ENCODE measurements around the gene NAA50. TPM values are rescaled to one million over a fixed set of nuclear protein-coding genes. Genes with fewer than 3 reads are reported as not detected.

The NAA50 gene
- total and polyA plus RNA-seq, 10 donors = 24.4 to 100 (median 71.1) TPM

DNA sequence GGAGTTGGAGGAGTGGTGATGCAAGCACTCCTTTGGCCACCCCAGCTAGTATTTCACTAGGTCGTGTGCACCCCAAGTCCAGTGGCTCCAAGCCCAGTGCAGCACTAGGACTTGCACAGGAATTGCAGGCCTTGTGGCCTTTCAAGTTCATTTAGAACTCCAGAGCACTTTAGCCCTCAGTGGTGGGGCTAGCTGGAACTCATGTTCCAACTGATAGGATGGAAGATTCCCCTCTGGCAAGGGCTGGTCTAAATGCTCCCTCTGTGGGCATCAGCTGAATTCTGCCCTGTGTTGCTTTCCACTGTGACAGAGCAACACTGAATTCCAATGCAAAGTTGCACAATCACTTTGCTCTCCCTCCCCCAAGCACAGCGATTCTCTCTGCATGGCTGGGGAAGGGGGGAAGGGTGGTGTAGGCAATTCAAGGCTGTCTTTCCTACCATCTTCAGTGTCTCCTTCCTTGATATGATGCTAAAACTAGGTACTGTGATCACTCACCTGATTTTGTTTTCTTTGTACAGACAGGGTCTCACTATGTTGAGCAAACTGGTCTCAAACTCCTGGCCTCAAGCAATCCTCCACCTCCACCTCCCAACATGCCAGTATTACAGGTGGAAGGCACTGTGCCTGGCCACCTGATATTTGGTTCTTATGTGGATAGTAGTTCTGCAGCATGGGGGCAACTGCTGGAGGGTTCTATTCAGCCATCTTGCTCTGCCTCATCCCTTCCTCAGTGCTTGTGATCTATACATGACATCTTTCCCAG lies 59.9 kb downstream of the NAA50 start:
- Histone ChIP-seq H3K9me3 (peaks cover 0 to 22% (median 19%) of the 10 kb centered on the region in 8 donors), H3K36me3 (peaks cover 0 to 33% (median 0%) of the 10 kb centered on the region in 6 donors), H3K27me3 (replicated peaks in 1 of 7) (no peaks in the 10 kb centered on the region), H3K4me3 (no peak overlapping the region), H3K4me1 (peaks cover 0 to 21% (median 5%) of the 10 kb centered on the region in 6 donors), H3K27ac (peak overlapping the region in 1 of 8 donors; percentile 11)
- TF ChIP-seq POLR2AphosphoS5 (IDR thresholded peaks at IDR 0.05) = peak in 1 of 3 donors; percentile 22
- TF ChIP-seq, protein P1, sequence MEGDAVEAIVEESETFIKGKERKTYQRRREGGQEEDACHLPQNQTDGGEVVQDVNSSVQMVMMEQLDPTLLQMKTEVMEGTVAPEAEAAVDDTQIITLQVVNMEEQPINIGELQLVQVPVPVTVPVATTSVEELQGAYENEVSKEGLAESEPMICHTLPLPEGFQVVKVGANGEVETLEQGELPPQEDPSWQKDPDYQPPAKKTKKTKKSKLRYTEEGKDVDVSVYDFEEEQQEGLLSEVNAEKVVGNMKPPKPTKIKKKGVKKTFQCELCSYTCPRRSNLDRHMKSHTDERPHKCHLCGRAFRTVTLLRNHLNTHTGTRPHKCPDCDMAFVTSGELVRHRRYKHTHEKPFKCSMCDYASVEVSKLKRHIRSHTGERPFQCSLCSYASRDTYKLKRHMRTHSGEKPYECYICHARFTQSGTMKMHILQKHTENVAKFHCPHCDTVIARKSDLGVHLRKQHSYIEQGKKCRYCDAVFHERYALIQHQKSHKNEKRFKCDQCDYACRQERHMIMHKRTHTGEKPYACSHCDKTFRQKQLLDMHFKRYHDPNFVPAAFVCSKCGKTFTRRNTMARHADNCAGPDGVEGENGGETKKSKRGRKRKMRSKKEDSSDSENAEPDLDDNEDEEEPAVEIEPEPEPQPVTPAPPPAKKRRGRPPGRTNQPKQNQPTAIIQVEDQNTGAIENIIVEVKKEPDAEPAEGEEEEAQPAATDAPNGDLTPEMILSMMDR (IDR thresholded peaks at IDR 0.05 in 8 of 11, conservative IDR thresholded peaks at IDR 0.05 in 3 of 11) = no peak
- TF ChIP-seq POLR2A (IDR thresholded peaks at IDR 0.05) = no peak
- DNase-seq = no peak
- 57 to 84% (median 75%) methylated on average over 2 of the region's 2 CpGs for WGBS, 5 donors
- intact Hi-C loops (cut with DNase I; ENCODE audit: low total_unique reads) = no loop called here

DNA sequence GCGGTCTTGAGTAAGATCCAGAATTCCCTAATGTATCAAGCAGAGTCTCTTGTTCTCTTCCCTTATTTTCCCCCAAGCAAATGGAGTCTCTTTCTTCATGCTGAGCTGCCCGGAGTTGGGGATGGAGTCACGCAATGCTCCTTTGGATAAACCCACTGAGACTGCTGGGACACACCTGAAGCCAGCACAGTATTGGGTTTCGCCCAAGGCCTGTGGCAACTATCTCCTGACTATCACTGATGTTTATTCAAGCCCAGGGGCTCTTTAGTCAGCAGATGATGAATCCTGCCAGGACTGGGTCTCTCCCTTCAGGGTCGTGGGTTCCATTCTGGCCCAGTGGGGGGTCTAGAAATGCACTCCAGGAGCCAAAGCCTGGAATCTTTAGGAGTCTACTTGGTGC lies 60.9 kb downstream of the NAA50 start:
- no peak for DNase-seq
- Histone ChIP-seq H3K4me3 (no peak overlapping the region), H3K4me1 (peaks cover 0 to 17% (median 5%) of the 10 kb centered on the region in 6 donors), H3K27me3 (replicated peaks in 1 of 7) (no peaks in the 10 kb centered on the region), H3K36me3 (peaks cover 0 to 33% (median 0%) of the 10 kb centered on the region in 6 donors), H3K9me3 (peaks cover 0 to 22% (median 19%) of the 10 kb centered on the region in 8 donors), H3K27ac (no peak overlapping the region)
- 94 to 99% (median 95%) methylated on average over 5 of the region's 5 CpGs for WGBS, 5 donors
- intact Hi-C loops (cut with DNase I; ENCODE audit: low total_unique reads) = no loop called here
- no peak for TF ChIP-seq POLR2AphosphoS5 (IDR thresholded peaks at IDR 0.05)
- TF ChIP-seq, protein P1 (IDR thresholded peaks at IDR 0.05 in 8 of 11, conservative IDR thresholded peaks at IDR 0.05 in 3 of 11) = no peak
- TF ChIP-seq POLR2A (IDR thresholded peaks at IDR 0.05) = no peak

DNA sequence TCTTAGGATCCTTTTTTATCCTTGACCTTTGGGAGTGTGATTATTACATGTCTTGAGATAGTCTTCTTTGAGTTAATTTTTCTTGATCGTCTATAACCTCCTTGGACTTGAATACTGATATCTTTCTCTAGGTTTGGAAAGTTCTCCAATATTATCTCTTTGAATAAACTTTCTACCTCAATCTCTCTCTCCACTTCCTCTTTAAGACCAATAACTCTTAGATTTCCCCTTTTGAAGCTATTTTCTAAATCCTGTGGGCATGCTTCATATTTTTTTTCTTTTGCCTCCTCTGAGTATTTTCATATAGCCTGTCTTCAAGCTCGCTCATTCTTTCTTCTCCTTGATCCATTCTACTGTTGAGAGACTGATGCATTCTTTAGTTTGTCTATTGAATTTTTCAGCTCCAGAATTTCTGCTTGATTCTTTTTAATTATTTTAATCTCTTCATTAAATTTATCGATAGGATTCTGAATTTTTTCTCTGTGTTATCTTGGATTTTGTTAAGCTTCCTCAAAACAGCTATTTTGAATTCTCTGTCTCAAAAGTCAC lies 61.7 kb downstream of the NAA50 start:
- TF ChIP-seq POLR2A (IDR thresholded peaks at IDR 0.05) (no peak), POLR2AphosphoS5 (IDR thresholded peaks at IDR 0.05) (no peak)
- TF ChIP-seq, protein P1 (IDR thresholded peaks at IDR 0.05 in 8 of 11, conservative IDR thresholded peaks at IDR 0.05 in 3 of 11) = no peak
- DNase-seq = no peak
- Histone ChIP-seq H3K9me3 (peaks cover 0 to 22% (median 19%) of the 10 kb centered on the region in 8 donors), H3K4me1 (peaks cover 0 to 17% (median 5%) of the 10 kb centered on the region in 6 donors), H3K27ac (no peak overlapping the region), H3K4me3 (no peak overlapping the region), H3K36me3 (peaks cover 0 to 33% (median 0%) of the 10 kb centered on the region in 6 donors), H3K27me3 (replicated peaks in 1 of 7) (no peaks in the 10 kb centered on the region)
- intact Hi-C loops (cut with DNase I; ENCODE audit: low total_unique reads) = no loop called here
- 90 to 95% (median 94%) methylated on average over 3 of the region's 3 CpGs for WGBS, 5 donors

DNA sequence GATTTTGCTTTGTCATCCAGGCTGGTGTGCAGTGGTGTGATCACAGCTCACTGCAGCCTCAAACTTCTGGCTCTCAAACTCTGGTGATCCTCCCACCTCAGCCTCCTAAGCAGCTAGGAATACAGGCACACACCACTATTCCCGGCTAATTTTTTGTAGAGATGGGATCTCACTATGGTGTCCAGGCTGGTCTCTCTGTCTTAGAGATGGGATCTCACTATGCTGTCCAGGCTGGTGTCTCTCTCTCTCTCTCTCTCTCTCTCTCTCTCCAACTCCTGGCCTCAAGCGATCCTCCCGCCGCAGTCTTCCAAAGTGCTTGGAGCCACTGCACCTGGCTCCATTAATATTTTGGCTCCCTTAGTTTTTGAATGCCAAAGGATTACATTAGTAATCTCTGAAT lies 67.3 kb downstream of the NAA50 start:
- Histone ChIP-seq H3K4me3 (no peak overlapping the region), H3K36me3 (peaks cover 0 to 42% (median 18%) of the 10 kb centered on the region in 6 donors), H3K27ac (no peak overlapping the region), H3K4me1 (peaks cover 0 to 23% (median 0%) of the 10 kb centered on the region in 6 donors), H3K9me3 (peaks cover 0 to 4% (median 2%) of the 10 kb centered on the region in 8 donors), H3K27me3 (replicated peaks in 1 of 7) (no peaks in the 10 kb centered on the region)
- TF ChIP-seq, protein P1 (IDR thresholded peaks at IDR 0.05 in 8 of 11, conservative IDR thresholded peaks at IDR 0.05 in 3 of 11) = no peak
- TF ChIP-seq POLR2A (IDR thresholded peaks at IDR 0.05) = no peak
- TF ChIP-seq POLR2AphosphoS5 (IDR thresholded peaks at IDR 0.05) = no peak
- intact Hi-C loops (cut with DNase I; ENCODE audit: low total_unique reads) = no loop called here
- 93 to 100% (median 95%) methylated on average over 4 of the region's 4 CpGs for WGBS, 5 donors
- no peak for DNase-seq
